GM19043 (cell line): ENCODE data around the gene TIMP1.
"Not testable (repeated sequence)": the region's sequence is repeated elsewhere in the genome, so short reads cannot be mapped to it uniquely, and the experiment has no call there.

ENCODE experiments used
- ATAC-seq: cut with Tn5 transposase; IDR thresholded peaks from one replicate; pipeline ENCODE4 v1.9.1; 2021; ENCODE audit warnings: low read depth; ENCODE audit not compliant: unreplicated experiment

TIMP1 gene

GRCh38 chrX:47596256-47596655 lies 14.0 kb downstream of the TIMP1 start:
- ATAC-seq, result no peak

GRCh38 chrX:47597222-47597621 lies 15.0 kb downstream of the TIMP1 start:
- ATAC-seq, result no peak

GRCh38 chrX:47603125-47603524 lies 20.9 kb downstream of the TIMP1 start:
- ATAC-seq, result not testable (repeated sequence)

GRCh38 chrX:47605024-47605423 lies 22.8 kb downstream of the TIMP1 start:
- ATAC-seq, result no peak

GRCh38 chrX:47607091-47607490 lies 24.9 kb downstream of the TIMP1 start:
- ATAC-seq, result no peak

GRCh38 chrX:47608130-47608810 lies 26.0 kb downstream of the TIMP1 start:
- no peak for ATAC-seq

- no peak for ATAC-seq
Observed at GRCh38 chrX:47610511-47610910, 28.3 kb downstream of the TIMP1 start.

- ATAC-seq, result no peak
Observed at GRCh38 chrX:47611489-47611888, 29.3 kb downstream of the TIMP1 start.

- ATAC-seq, result no peak
Observed at GRCh38 chrX:47611926-47612325, 29.7 kb downstream of the TIMP1 start.

- no peak for ATAC-seq
Observed at GRCh38 chrX:47612418-47612817, 30.2 kb downstream of the TIMP1 start.

- no peak for ATAC-seq
Observed at GRCh38 chrX:47613082-47613481, 30.8 kb downstream of the TIMP1 start.

GRCh38 chrX:47614618-47615017 lies 32.4 kb downstream of the TIMP1 start:
- no peak for ATAC-seq

- no peak for ATAC-seq
Observed at GRCh38 chrX:47618923-47619485, 36.8 kb downstream of the TIMP1 start.

GRCh38 chrX:47619486-47620302 lies 37.5 kb downstream of the TIMP1 start, which contains the start of gene SYN1:
Gene SYN1 (minus strand): TSS chrX:47619857. CDS start chrX:47619728, 129 bp downstream.
- ATAC-seq, result peak; percentile 61

GRCh38 chrX:47620303-47620685 lies 38.1 kb downstream of the TIMP1 start:
- ATAC-seq, result no peak

- no peak for ATAC-seq
Observed at GRCh38 chrX:47621851-47622250, 39.6 kb downstream of the TIMP1 start.

GRCh38 chrX:47623540-47624027 lies 41.3 kb downstream of the TIMP1 start:
- no peak for ATAC-seq

GRCh38 chrX:47625365-47625764 lies 43.1 kb downstream of the TIMP1 start:
- ATAC-seq, result no peak

GRCh38 chrX:47628982-47629381 lies 46.7 kb downstream of the TIMP1 start:
- no peak for ATAC-seq

GRCh38 chrX:47629419-47630200 lies 47.4 kb downstream of the TIMP1 start, which contains the start of gene CFP:
Gene CFP (minus strand): TSS chrX:47629930. CDS start chrX:47629844, 86 bp downstream.
- no peak for ATAC-seq

- no peak for ATAC-seq
Observed at GRCh38 chrX:47631676-47632075, 49.4 kb downstream of the TIMP1 start.
